ENCODE results near the gene LIPC.

DNA sequence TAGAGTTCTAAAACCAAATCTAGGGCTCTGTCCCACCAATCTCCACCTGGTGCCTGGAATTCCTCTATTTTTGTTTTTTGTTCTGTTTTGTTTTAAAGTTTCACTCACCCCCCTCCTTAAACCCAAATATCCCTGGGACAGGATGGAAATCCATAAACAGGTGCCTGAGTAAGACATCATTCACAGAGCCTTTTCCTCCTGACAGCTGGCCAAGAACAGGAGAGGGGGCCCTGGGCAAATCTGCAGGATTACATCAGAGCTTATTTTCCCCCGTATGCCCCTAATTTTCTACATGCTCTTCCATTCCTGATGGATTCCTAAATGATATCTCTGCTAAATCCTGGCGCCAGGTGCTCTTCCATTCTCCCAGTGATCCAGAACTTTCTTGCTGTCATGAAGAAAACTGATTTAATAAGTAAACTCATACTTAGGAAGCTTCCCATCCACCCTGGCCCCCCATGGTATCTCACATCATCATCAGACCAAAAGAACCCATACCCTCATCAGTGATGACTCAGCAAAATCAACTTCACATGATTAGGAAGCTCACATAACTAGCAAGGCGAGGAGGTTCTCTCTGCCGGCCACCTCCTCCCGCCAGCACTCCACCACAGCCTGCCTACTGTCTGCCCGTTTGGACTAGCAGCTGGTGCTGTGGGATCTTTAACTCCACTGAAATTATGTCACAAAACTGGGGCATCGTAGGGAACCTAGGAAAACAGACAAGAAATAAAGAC is 61.0 kb downstream of the LIPC start:
- TF ChIP-seq, protein P1, sequence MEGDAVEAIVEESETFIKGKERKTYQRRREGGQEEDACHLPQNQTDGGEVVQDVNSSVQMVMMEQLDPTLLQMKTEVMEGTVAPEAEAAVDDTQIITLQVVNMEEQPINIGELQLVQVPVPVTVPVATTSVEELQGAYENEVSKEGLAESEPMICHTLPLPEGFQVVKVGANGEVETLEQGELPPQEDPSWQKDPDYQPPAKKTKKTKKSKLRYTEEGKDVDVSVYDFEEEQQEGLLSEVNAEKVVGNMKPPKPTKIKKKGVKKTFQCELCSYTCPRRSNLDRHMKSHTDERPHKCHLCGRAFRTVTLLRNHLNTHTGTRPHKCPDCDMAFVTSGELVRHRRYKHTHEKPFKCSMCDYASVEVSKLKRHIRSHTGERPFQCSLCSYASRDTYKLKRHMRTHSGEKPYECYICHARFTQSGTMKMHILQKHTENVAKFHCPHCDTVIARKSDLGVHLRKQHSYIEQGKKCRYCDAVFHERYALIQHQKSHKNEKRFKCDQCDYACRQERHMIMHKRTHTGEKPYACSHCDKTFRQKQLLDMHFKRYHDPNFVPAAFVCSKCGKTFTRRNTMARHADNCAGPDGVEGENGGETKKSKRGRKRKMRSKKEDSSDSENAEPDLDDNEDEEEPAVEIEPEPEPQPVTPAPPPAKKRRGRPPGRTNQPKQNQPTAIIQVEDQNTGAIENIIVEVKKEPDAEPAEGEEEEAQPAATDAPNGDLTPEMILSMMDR (IDR thresholded peaks at IDR 0.05; ENCODE audit: borderline replicate concordance, extremely low read depth, low read length, poor library complexity, severe bottlenecking): no peak
- TF ChIP-seq EZH2 (IDR thresholded peaks at IDR 0.05; ENCODE audit: borderline replicate concordance, low read depth, low read length, severe bottlenecking): no peak

Data from DND-41 (cell line).